Measurements from ENCODE around the gene TSPAN9.

The TSPAN9 gene

GRCh38 chr12:3319723-3320492, 242.7 kb downstream of the TSPAN9 start:
- ATAC-seq (no peak), DNase-seq (no peak)
- peaks cover 18% of the 10 kb centered on the region for H3K27me3 Mint-ChIP-seq
- no peaks in the 10 kb centered on the region for H3K9me3 Mint-ChIP-seq
- no peak overlapping the region for H3K4me3 Mint-ChIP-seq
- no peak overlapping the region for H3K27ac Mint-ChIP-seq
- H3K4me1 Mint-ChIP-seq: no peaks in the 10 kb centered on the region

GRCh38 chr12:3320881-3321509, 243.8 kb downstream of the TSPAN9 start:
- Mint-ChIP-seq H3K4me1 (no peaks in the 10 kb centered on the region), H3K27me3 (peaks cover 8% of the 10 kb centered on the region), H3K27ac (no peak overlapping the region), H3K9me3 (no peaks in the 10 kb centered on the region), H3K4me3 (no peak overlapping the region)
- DNase-seq (no peak), ATAC-seq (peak; percentile 19)

GRCh38 chr12:3321881-3322280, 244.7 kb downstream of the TSPAN9 start:
- no peak for DNase-seq
- Mint-ChIP-seq H3K9me3 (no peaks in the 10 kb centered on the region), H3K4me1 (no peaks in the 10 kb centered on the region), H3K27ac (no peak overlapping the region), H3K27me3 (peaks cover 7% of the 10 kb centered on the region), H3K4me3 (no peak overlapping the region)
- no peak for ATAC-seq

- Mint-ChIP-seq H3K9me3 (no peaks in the 10 kb centered on the region), H3K4me1 (no peaks in the 10 kb centered on the region), H3K27ac (peak overlapping the region in 1 of 2 donors; percentile 58), H3K4me3 (no peak overlapping the region), H3K27me3 (peaks cover 7% of the 10 kb centered on the region)
- DNase-seq (no peak), ATAC-seq (peak; percentile 19)
Measured at GRCh38 chr12:3323002-3323685, 246.0 kb downstream of the TSPAN9 start.

- H3K4me1 Mint-ChIP-seq: no peaks in the 10 kb centered on the region
- no peak overlapping the region for H3K4me3 Mint-ChIP-seq
- H3K27me3 Mint-ChIP-seq: peaks cover under 1% of the 10 kb centered on the region
- no peak for DNase-seq
- no peak overlapping the region for H3K27ac Mint-ChIP-seq
- no peak for ATAC-seq
- no peaks in the 10 kb centered on the region for H3K9me3 Mint-ChIP-seq
Measured at GRCh38 chr12:3325736-3326135, 248.6 kb downstream of the TSPAN9 start.

- no peaks in the 10 kb centered on the region for H3K4me1 Mint-ChIP-seq
- H3K4me3 Mint-ChIP-seq: no peak overlapping the region
- ATAC-seq: no peak
- DNase-seq: no peak
- H3K27ac Mint-ChIP-seq: no peak overlapping the region
- no peaks in the 10 kb centered on the region for H3K27me3 Mint-ChIP-seq
- no peaks in the 10 kb centered on the region for H3K9me3 Mint-ChIP-seq
Measured at GRCh38 chr12:3326156-3326849, 249.1 kb downstream of the TSPAN9 start.

GRCh38 chr12:3326850-3327780, 249.9 kb downstream of the TSPAN9 start:
- Mint-ChIP-seq H3K27ac (no peak overlapping the region), H3K4me1 (no peaks in the 10 kb centered on the region), H3K4me3 (no peak overlapping the region), H3K27me3 (no peaks in the 10 kb centered on the region), H3K9me3 (no peaks in the 10 kb centered on the region)
- DNase-seq (no peak), ATAC-seq (no peak)

- H3K4me1 Mint-ChIP-seq: no peaks in the 10 kb centered on the region
- no peak overlapping the region for H3K4me3 Mint-ChIP-seq
- no peaks in the 10 kb centered on the region for H3K9me3 Mint-ChIP-seq
- DNase-seq (no peak), ATAC-seq (no peak)
- no peak overlapping the region for H3K27ac Mint-ChIP-seq
- no peaks in the 10 kb centered on the region for H3K27me3 Mint-ChIP-seq
Measured at GRCh38 chr12:3328081-3328480, 250.9 kb downstream of the TSPAN9 start.

- Mint-ChIP-seq H3K4me3 (no peak overlapping the region), H3K27ac (no peak overlapping the region), H3K27me3 (no peaks in the 10 kb centered on the region), H3K4me1 (no peaks in the 10 kb centered on the region), H3K9me3 (no peaks in the 10 kb centered on the region)
- DNase-seq: no peak
- no peak for ATAC-seq
Measured at GRCh38 chr12:3328571-3328970, 251.4 kb downstream of the TSPAN9 start.

- Mint-ChIP-seq H3K4me1 (no peaks in the 10 kb centered on the region), H3K4me3 (no peak overlapping the region), H3K9me3 (no peaks in the 10 kb centered on the region), H3K27me3 (no peaks in the 10 kb centered on the region), H3K27ac (no peak overlapping the region)
- ATAC-seq (no peak), DNase-seq (no peak)
Measured at GRCh38 chr12:3329361-3329760, 252.2 kb downstream of the TSPAN9 start.

GRCh38 chr12:3330976-3331510, 253.9 kb downstream of the TSPAN9 start:
- H3K4me1 Mint-ChIP-seq: no peaks in the 10 kb centered on the region
- H3K27me3 Mint-ChIP-seq: no peaks in the 10 kb centered on the region
- ATAC-seq: no peak
- DNase-seq: no peak
- no peaks in the 10 kb centered on the region for H3K9me3 Mint-ChIP-seq
- no peak overlapping the region for H3K4me3 Mint-ChIP-seq
- H3K27ac Mint-ChIP-seq: no peak overlapping the region

- DNase-seq (no peak), ATAC-seq (no peak)
- Mint-ChIP-seq H3K4me3 (no peak overlapping the region), H3K4me1 (no peaks in the 10 kb centered on the region), H3K9me3 (no peaks in the 10 kb centered on the region), H3K27me3 (no peaks in the 10 kb centered on the region), H3K27ac (no peak overlapping the region)
Measured at GRCh38 chr12:3332188-3332587, 255.0 kb downstream of the TSPAN9 start.

- no peaks in the 10 kb centered on the region for H3K27me3 Mint-ChIP-seq
- DNase-seq (no peak), ATAC-seq (no peak)
- H3K4me3 Mint-ChIP-seq: no peak overlapping the region
- H3K4me1 Mint-ChIP-seq: no peaks in the 10 kb centered on the region
- H3K9me3 Mint-ChIP-seq: no peaks in the 10 kb centered on the region
- H3K27ac Mint-ChIP-seq: no peak overlapping the region
Measured at GRCh38 chr12:3333583-3333982, 256.4 kb downstream of the TSPAN9 start.

GRCh38 chr12:3333991-3334391, 256.8 kb downstream of the TSPAN9 start:
- Mint-ChIP-seq H3K27me3 (no peaks in the 10 kb centered on the region), H3K4me1 (no peaks in the 10 kb centered on the region)
- no peak for DNase-seq

GRCh38 chr12:3335078-3335487, 257.9 kb downstream of the TSPAN9 start:
- Mint-ChIP-seq H3K9me3 (no peaks in the 10 kb centered on the region), H3K4me3 (no peak overlapping the region), H3K27me3 (no peaks in the 10 kb centered on the region), H3K27ac (no peak overlapping the region), H3K4me1 (no peaks in the 10 kb centered on the region)
- no peak for DNase-seq
- no peak for ATAC-seq

More at GRCh38 chr12:3333991-3334391, 256.8 kb downstream of the TSPAN9 start:
- Mint-ChIP-seq H3K4me3 (no peak overlapping the region), H3K27ac (no peak overlapping the region), H3K9me3 (no peaks in the 10 kb centered on the region)
- no peak for ATAC-seq
